ENCODE measurements around the gene THOC1.

THOC1 gene

DNA sequence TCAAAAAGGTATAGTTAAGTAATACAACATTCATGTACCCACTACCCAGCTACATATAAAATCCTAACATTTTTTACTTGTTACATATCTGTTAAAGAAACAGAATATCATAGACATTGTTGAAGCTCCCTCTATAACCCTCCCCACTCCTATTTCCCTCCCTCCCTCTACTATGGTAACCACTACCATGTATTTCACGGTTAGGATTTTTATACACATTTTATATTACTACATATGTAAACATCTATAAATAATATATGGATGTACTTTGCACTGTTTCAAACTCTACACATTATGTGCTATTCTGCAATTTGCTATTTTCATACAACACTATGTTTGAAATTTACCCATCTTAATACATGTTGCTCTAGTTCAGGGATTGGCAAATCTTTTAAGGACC, 36.3 kb downstream of the THOC1 start:
- DNase-seq (ENCODE audit: insufficient read length) (no peak), FAIRE-seq (no peak)
- TF ChIP-seq POLR2AphosphoS5 (IDR thresholded peaks at IDR 0.05; ENCODE audit: low read depth, low read length) = no peak
- no peak for TF ChIP-seq TAF1 (IDR thresholded peaks at IDR 0.05; ENCODE audit: borderline replicate concordance, low read depth, low read length)
- no peak for TF ChIP-seq POLR2A (IDR thresholded peaks at IDR 0.05; ENCODE audit: low read depth, low read length)

DNA sequence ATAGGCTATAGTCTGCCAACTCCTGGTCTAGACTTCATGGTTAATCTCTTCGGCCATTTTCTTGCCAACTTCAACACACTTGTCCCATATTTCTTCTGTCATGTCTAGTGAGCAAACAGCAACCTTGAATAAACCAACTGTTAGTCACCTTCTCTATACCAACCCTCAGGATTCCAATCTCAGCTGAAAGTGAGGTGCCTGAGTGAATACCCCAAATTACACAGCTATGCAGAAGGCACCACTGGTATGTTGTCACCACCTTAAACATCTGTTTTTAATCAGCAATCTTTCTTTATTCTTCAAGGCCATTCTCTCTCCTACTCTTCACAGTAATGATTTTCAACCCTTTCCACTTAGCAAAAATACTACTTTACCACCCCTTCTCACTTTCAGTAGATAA, 39.3 kb downstream of the THOC1 start:
- TF ChIP-seq POLR2AphosphoS5 (IDR thresholded peaks at IDR 0.05; ENCODE audit: low read depth, low read length) (no peak), TAF1 (IDR thresholded peaks at IDR 0.05; ENCODE audit: borderline replicate concordance, low read depth, low read length) (no peak), POLR2A (IDR thresholded peaks at IDR 0.05; ENCODE audit: low read depth, low read length) (no peak)
- FAIRE-seq (no peak), DNase-seq (ENCODE audit: insufficient read length) (no peak)

DNA sequence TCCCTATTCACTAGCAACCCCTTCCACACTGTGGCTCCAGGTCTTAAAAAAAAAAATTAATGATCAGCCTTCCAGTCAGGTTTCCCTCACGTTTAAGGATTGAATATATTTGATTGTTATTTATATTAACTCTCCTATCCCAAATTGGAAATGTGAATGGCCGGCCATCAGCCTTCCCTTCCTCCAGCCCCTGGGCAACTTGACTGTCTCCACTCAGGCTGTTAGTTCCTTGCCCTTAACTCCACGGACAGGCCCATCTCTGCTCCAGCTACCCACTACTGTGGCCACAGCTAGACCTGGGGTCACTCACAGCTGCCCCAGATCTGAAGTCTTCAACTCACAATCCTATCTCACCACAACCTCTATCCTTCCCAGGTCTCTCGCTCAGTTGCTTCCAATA, 39.9 kb downstream of the THOC1 start:
- no peak for TF ChIP-seq POLR2A (IDR thresholded peaks at IDR 0.05; ENCODE audit: low read depth, low read length)
- TF ChIP-seq POLR2AphosphoS5 (IDR thresholded peaks at IDR 0.05; ENCODE audit: low read depth, low read length) = no peak
- no peak for TF ChIP-seq TAF1 (IDR thresholded peaks at IDR 0.05; ENCODE audit: borderline replicate concordance, low read depth, low read length)
- DNase-seq (ENCODE audit: insufficient read length) = no peak
- FAIRE-seq = no peak

DNA sequence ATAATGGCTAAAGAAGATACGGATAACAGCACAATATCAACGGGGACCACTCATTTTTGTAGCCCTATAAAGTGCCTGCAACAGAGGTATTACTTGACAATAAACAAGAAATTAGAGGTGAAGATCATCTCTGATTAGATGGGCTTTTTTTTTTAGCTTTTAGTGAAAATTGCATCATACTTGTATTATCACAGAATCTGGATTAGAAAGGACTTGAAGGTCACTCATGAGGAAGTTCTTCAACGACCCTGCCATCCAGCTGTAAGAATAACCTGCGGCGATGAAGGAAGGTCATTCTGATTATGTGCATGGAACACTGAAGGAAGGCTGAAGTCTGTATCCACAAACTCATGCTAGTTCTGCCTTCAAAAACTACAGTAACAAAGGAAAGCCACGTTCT, 40.5 kb downstream of the THOC1 start:
- TF ChIP-seq TAF1 (IDR thresholded peaks at IDR 0.05; ENCODE audit: borderline replicate concordance, low read depth, low read length) (no peak), POLR2AphosphoS5 (IDR thresholded peaks at IDR 0.05; ENCODE audit: low read depth, low read length) (no peak), POLR2A (IDR thresholded peaks at IDR 0.05; ENCODE audit: low read depth, low read length) (no peak)
- DNase-seq (ENCODE audit: insufficient read length) (no peak), FAIRE-seq (no peak)

DNA sequence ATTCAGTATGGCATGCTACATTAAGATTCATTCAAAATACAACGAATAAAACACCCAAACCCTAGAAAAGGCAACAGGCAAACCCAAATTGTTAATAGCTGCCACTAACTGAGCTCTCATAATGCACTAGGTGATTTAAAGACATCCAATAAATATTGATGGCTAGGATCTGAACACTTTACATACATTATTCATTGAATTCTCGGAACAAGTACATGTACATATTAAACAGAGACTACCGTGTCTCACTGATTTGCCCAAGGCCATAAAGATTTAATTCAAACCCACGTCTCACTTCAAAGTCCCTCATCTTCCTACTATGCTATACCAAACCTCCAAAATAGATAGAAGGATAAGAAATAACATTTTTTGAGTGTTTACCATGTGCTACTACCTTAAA, 42.1 kb downstream of the THOC1 start:
- no peak for DNase-seq (ENCODE audit: insufficient read length)
- no peak for FAIRE-seq
- no peak for TF ChIP-seq TAF1 (IDR thresholded peaks at IDR 0.05; ENCODE audit: borderline replicate concordance, low read depth, low read length)
- no peak for TF ChIP-seq POLR2AphosphoS5 (IDR thresholded peaks at IDR 0.05; ENCODE audit: low read depth, low read length)
- no peak for TF ChIP-seq POLR2A (IDR thresholded peaks at IDR 0.05; ENCODE audit: low read depth, low read length)

DNA sequence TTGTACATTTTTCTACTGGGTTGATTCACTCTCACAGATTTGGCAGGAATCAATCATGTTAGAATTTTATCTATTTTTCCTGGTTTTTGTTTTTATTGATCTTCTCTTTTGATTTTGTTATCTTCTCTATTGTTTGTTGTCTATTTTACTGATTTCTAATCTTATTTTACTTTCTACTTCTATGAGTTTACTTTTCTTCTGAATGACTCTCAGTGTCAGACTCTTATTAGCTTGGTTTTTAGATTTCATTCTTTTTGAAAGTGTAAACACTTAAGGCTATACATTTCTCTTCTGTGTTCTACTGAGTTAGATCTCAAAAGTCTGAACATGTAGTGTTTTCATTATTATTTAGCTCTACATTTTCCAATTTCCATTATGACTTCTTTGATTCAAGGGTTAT, 47.1 kb downstream of the THOC1 start:
- TF ChIP-seq TAF1 (IDR thresholded peaks at IDR 0.05; ENCODE audit: borderline replicate concordance, low read depth, low read length) (no peak), POLR2A (IDR thresholded peaks at IDR 0.05; ENCODE audit: low read depth, low read length) (no peak), POLR2AphosphoS5 (IDR thresholded peaks at IDR 0.05; ENCODE audit: low read depth, low read length) (no peak)
- FAIRE-seq = no peak
- DNase-seq (ENCODE audit: insufficient read length) = no peak

DNA sequence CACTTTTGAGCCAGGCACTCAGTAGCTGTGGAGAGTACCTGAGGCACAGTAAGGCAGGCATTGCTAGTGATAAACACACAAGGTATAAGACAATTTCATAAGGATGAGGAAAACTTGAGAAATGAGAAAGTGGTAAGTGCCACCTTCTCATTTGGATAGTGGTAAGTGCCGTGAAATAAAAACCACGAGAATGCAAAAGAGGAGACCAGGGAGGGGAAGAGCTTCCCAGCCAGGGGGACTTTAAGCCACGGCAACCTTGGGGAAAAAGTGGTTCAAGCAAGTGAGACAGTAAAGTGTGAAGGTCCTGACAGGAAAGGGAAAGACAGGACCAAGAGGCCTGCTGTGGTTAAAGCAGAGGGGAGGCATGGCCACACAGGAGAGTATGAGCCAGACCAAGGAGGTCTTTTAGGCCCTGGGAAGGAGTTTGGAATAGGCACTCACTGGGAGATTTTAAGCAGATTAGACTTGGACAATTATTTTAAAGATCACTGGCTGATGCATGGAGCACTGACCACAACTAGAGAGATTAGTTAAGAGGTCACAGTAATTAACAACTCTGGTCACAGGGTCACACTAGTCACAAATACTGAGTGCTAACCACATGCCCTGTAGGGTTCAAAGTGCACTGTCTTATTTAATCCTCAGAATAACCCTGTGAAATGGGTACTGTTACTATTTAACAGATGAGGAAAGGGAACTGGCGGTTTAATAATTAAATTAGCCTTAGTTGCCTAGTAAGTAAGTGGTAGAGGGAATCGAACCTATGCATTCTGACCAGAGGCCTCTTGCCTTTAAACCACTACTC, 50.1 kb downstream of the THOC1 start:
- TF ChIP-seq POLR2AphosphoS5 (IDR thresholded peaks at IDR 0.05; ENCODE audit: low read depth, low read length) (no peak), TAF1 (IDR thresholded peaks at IDR 0.05; ENCODE audit: borderline replicate concordance, low read depth, low read length) (no peak), POLR2A (IDR thresholded peaks at IDR 0.05; ENCODE audit: low read depth, low read length) (no peak)
- DNase-seq (ENCODE audit: insufficient read length) (no peak), FAIRE-seq (peak; percentile 17)

DNA sequence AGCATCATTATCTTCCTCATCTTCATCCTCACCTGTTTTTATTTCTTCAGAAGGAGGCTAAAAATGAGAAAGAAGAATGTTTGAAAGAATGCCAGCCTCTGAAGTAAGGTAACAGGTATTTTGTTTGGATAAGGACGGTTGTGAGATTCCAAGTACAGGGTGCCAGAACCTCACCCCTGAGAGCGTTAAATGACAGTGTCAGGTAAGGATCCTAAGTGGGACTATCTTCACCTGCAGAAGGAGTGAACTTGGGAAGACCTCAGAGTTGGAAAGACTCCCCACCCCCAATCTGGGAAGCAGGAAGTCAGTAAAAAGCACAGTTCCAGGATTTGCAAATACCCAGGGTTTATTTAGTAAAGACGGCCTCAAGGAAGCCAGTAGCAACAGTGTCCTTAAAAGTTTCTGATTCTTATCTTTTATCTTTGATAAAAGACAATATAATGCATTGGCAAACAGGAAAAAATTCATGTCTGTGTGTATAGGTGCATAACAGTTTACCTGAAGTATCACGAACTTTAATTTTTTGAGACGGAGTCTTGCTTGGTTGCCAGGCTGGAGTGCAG, 52.3 kb downstream of the THOC1 start:
- DNase-seq (ENCODE audit: insufficient read length) = no peak
- TF ChIP-seq POLR2A (IDR thresholded peaks at IDR 0.05; ENCODE audit: low read depth, low read length) = no peak
- no peak for TF ChIP-seq TAF1 (IDR thresholded peaks at IDR 0.05; ENCODE audit: borderline replicate concordance, low read depth, low read length)
- TF ChIP-seq POLR2AphosphoS5 (IDR thresholded peaks at IDR 0.05; ENCODE audit: low read depth, low read length) = no peak
- no peak for FAIRE-seq

DNA sequence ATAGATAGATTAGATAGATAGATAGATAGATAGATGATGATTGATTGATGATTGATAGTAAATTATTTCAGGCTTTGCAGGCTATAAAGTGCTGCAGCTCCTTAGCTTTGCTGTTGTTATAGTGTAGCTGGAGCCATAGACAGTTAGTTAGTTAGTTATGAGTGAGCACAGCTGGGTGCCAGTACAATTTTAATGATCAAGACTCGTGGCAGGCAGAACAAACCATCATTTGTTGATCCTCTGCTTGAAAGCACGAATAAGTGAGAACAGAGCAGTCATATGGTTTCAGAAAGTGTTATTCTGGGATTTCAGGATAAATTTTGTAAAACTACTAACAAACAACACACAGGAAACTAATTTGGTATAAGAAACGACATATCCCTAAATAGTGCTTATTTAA, 53.9 kb downstream of the THOC1 start:
- FAIRE-seq = no peak
- TF ChIP-seq POLR2A (IDR thresholded peaks at IDR 0.05; ENCODE audit: low read depth, low read length) (no peak), POLR2AphosphoS5 (IDR thresholded peaks at IDR 0.05; ENCODE audit: low read depth, low read length) (no peak), TAF1 (IDR thresholded peaks at IDR 0.05; ENCODE audit: borderline replicate concordance, low read depth, low read length) (no peak)
- no peak for DNase-seq (ENCODE audit: insufficient read length)

DNA sequence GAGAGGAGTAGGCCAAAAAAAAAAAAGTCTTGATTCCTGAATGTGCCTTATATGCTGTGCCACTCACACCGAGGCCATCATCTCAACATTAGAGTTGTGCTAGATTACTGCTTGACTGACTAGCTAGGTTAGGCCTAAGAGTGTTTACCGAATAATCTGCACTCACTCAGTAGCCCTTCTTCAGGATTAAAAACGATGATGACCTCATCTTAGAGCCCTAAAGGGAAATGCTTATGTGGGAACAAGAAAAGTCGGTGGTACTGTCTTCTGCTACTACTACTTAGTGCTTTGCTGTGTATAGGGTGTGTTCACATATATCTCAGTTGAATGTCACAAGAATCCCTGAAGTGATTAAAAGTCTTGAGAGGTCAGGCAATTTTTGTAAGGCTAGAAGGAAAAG, 54.3 kb downstream of the THOC1 start:
- TF ChIP-seq POLR2AphosphoS5 (IDR thresholded peaks at IDR 0.05; ENCODE audit: low read depth, low read length) (no peak), TAF1 (IDR thresholded peaks at IDR 0.05; ENCODE audit: borderline replicate concordance, low read depth, low read length) (no peak), POLR2A (IDR thresholded peaks at IDR 0.05; ENCODE audit: low read depth, low read length) (no peak)
- FAIRE-seq (no peak), DNase-seq (ENCODE audit: insufficient read length) (no peak)

DNA sequence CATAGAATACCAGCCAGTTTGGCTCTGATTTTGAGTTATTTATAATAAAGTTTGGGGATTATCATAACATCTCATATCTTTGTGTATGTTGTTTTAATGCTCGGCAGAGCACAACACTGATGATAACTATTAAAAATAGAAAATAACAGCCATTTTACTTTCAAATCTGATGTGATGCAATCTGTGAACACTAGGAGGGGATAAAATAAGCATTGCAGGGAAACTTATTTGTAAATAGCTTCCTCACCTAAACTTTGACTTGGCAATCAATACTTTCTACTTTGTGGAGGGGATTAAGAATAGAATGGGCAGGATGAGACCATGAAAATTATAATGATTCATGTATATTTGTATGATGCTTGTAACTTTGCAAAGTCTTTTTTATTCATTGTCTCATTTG, 55.1 kb downstream of the THOC1 start:
- TF ChIP-seq TAF1 (IDR thresholded peaks at IDR 0.05; ENCODE audit: borderline replicate concordance, low read depth, low read length) (no peak), POLR2AphosphoS5 (IDR thresholded peaks at IDR 0.05; ENCODE audit: low read depth, low read length) (no peak)
- no peak for FAIRE-seq

DNA sequence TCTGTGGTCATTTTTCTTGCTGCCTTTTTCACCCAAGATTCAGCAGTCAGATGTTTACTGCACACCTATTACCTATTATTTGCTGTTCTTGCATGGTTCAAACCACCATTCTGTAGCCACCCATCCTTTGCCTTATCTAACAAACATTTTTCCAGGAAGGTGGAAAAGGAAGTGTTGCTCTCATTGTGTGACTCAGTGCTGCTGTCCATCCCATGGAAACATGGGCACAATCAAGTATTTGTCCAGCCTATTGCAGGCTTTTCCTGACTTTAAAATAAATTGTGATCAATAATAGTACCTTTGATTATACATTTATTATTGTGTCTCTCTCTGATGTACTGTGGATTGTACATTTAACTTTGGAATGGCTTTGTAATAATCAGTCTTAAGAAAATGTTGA, 56.3 kb downstream of the THOC1 start:
- DNase-seq (ENCODE audit: insufficient read length) = no peak
- FAIRE-seq = no peak

More for the DNA sequence above, 55.1 kb downstream of the THOC1 start:
- DNase-seq (ENCODE audit: insufficient read length) = no peak

More for the DNA sequence above, 56.3 kb downstream of the THOC1 start:
- no peak for TF ChIP-seq TAF1 (IDR thresholded peaks at IDR 0.05; ENCODE audit: borderline replicate concordance, low read depth, low read length)
- no peak for TF ChIP-seq POLR2AphosphoS5 (IDR thresholded peaks at IDR 0.05; ENCODE audit: low read depth, low read length)
- TF ChIP-seq POLR2A (IDR thresholded peaks at IDR 0.05; ENCODE audit: low read depth, low read length) = no peak

All from GM12892 (cell line).